NT2/D1 (cell line): Measurements from ENCODE around the gene ANK2.

Experiments
- DNase-seq: peaks from one replicate; pipeline ENCODE4 v3.0.0-alpha.2; 2011; ENCODE audit warnings: low read depth, low spot score
- H3K27me3 ChIP-seq: 2 replicates; pipeline ENCODE4 v1.6.0; 2011; ENCODE audit warnings: mild to moderate bottlenecking; ENCODE audit not compliant: insufficient read length, insufficient read depth
- H3K36me3 ChIP-seq: 2 replicates; pipeline ENCODE4 v1.6.1; 2011; ENCODE audit warnings: mild to moderate bottlenecking, low read length, mixed read lengths; ENCODE audit not compliant: insufficient read depth, insufficient read length
- H3K4me1 ChIP-seq: 2 replicates; pipeline ENCODE4 v1.5.1; 2011; ENCODE audit not compliant: insufficient read depth, insufficient read length
- H3K4me3 ChIP-seq: 2 replicates; pipeline ENCODE4 v1.5.1; 2011; ENCODE audit warnings: low read depth; ENCODE audit not compliant: insufficient read length
- H3K9ac ChIP-seq: 2 replicates; pipeline ENCODE4 v1.6.0; 2011; ENCODE audit warnings: low read depth; ENCODE audit not compliant: insufficient read length
- H3K9me3 ChIP-seq: 2 replicates; pipeline ENCODE4 v1.5.1; 2011; ENCODE audit warnings: mild to moderate bottlenecking, low read length; ENCODE audit not compliant: insufficient read depth
- SUZ12 ChIP-seq: IDR thresholded peaks from 2 replicates; pipeline ENCODE4 v1.6.1; 2011; ENCODE audit not compliant: insufficient read length, insufficient read depth; ENCODE audit errors: extremely low read depth
- YY1 ChIP-seq: IDR thresholded peaks from 2 replicates; pipeline ENCODE4 v1.6.1; 2011; ENCODE audit not compliant: insufficient read length, insufficient read depth
- ZNF274 ChIP-seq: IDR thresholded peaks from 2 replicates; pipeline ENCODE4 v1.6.1; 2011; ENCODE audit warnings: mild to moderate bottlenecking, low read depth, low read length

ANK2 gene

GRCh38 chr4:113273721-113274220 is 224.3 kb downstream of the ANK2 start:
- no peak for TF ChIP-seq YY1
- no peak for TF ChIP-seq ZNF274
- H3K27me3 ChIP-seq, result no peaks in the 10 kb centered on the region
- no peaks in the 10 kb centered on the region for H3K4me1 ChIP-seq
- no peak overlapping the region for H3K4me3 ChIP-seq
- no peaks in the 10 kb centered on the region for H3K36me3 ChIP-seq
- DNase-seq, result no peak
- H3K9me3 ChIP-seq, result no peaks in the 10 kb centered on the region
- H3K9ac ChIP-seq, result no peak overlapping the region

GRCh38 chr4:113276464-113277170 is 227.2 kb downstream of the ANK2 start:
- Histone ChIP-seq H3K27me3 (no peaks in the 10 kb centered on the region), H3K4me1 (no peaks in the 10 kb centered on the region), H3K36me3 (no peaks in the 10 kb centered on the region), H3K9ac (no peak overlapping the region), H3K9me3 (no peaks in the 10 kb centered on the region), H3K4me3 (no peak overlapping the region)
- TF ChIP-seq SUZ12 (no peak), ZNF274 (no peak), YY1 (no peak)
- no peak for DNase-seq

GRCh38 chr4:113278324-113278934 is 229.0 kb downstream of the ANK2 start:
- DNase-seq, result peak; percentile 63
- no peak for TF ChIP-seq YY1
- TF ChIP-seq SUZ12, result no peak
- TF ChIP-seq ZNF274, result no peak
- H3K27me3 ChIP-seq, result no peaks in the 10 kb centered on the region
- H3K9me3 ChIP-seq, result no peaks in the 10 kb centered on the region
- no peaks in the 10 kb centered on the region for H3K4me1 ChIP-seq
- H3K4me3 ChIP-seq, result no peak overlapping the region
- no peak overlapping the region for H3K9ac ChIP-seq
- peaks cover 5% of the 10 kb centered on the region for H3K36me3 ChIP-seq

- TF ChIP-seq YY1 (no peak), SUZ12 (no peak), ZNF274 (no peak)
Observed at GRCh38 chr4:113285501-113285900, 236.0 kb downstream of the ANK2 start.

GRCh38 chr4:113288257-113288656 is 238.8 kb downstream of the ANK2 start:
- H3K36me3 ChIP-seq, result peaks cover 8% of the 10 kb centered on the region
- no peaks in the 10 kb centered on the region for H3K9me3 ChIP-seq
- H3K4me1 ChIP-seq, result peaks cover 6% of the 10 kb centered on the region
- no peak overlapping the region for H3K9ac ChIP-seq
- DNase-seq, result no peak
- no peak for TF ChIP-seq YY1
- no peak for TF ChIP-seq ZNF274
- no peak for TF ChIP-seq SUZ12
- no peak overlapping the region for H3K4me3 ChIP-seq
- H3K27me3 ChIP-seq, result no peaks in the 10 kb centered on the region

More at GRCh38 chr4:113285501-113285900, 236.0 kb downstream of the ANK2 start:
- no peaks in the 10 kb centered on the region for H3K9me3 ChIP-seq
- no peak overlapping the region for H3K4me3 ChIP-seq
- no peak for DNase-seq
- H3K27me3 ChIP-seq, result no peaks in the 10 kb centered on the region
- H3K9ac ChIP-seq, result no peak overlapping the region
- H3K36me3 ChIP-seq, result peaks cover 13% of the 10 kb centered on the region
- peaks cover 2% of the 10 kb centered on the region for H3K4me1 ChIP-seq

GRCh38 chr4:113288696-113289095 is 239.2 kb downstream of the ANK2 start:
- H3K9ac ChIP-seq, result no peak overlapping the region
- peaks cover 8% of the 10 kb centered on the region for H3K36me3 ChIP-seq
- no peaks in the 10 kb centered on the region for H3K9me3 ChIP-seq
- H3K4me3 ChIP-seq, result no peak overlapping the region
- no peak for DNase-seq
- TF ChIP-seq YY1, result no peak
- no peak for TF ChIP-seq ZNF274
- no peak for TF ChIP-seq SUZ12
- no peaks in the 10 kb centered on the region for H3K27me3 ChIP-seq
- H3K4me1 ChIP-seq, result peaks cover 7% of the 10 kb centered on the region

- TF ChIP-seq SUZ12 (no peak), YY1 (no peak), ZNF274 (no peak)
- peaks cover 8% of the 10 kb centered on the region for H3K36me3 ChIP-seq
- peaks cover 7% of the 10 kb centered on the region for H3K4me1 ChIP-seq
- H3K4me3 ChIP-seq, result no peak overlapping the region
- no peaks in the 10 kb centered on the region for H3K9me3 ChIP-seq
- H3K27me3 ChIP-seq, result no peaks in the 10 kb centered on the region
- H3K9ac ChIP-seq, result no peak overlapping the region
- DNase-seq, result no peak
Observed at GRCh38 chr4:113289766-113290165, 240.3 kb downstream of the ANK2 start.

GRCh38 chr4:113290666-113291065 is 241.2 kb downstream of the ANK2 start:
- Histone ChIP-seq H3K36me3 (peaks cover 8% of the 10 kb centered on the region), H3K4me1 (peaks cover 5% of the 10 kb centered on the region), H3K4me3 (no peak overlapping the region), H3K9ac (no peak overlapping the region), H3K27me3 (no peaks in the 10 kb centered on the region), H3K9me3 (no peaks in the 10 kb centered on the region)
- TF ChIP-seq ZNF274 (no peak), SUZ12 (no peak), YY1 (no peak)
- no peak for DNase-seq
